HEK293T (cell line): ENCODE measurements around the gene SKIC8.

Experiments used
- ARNT ChIP-seq: fragments of 450-650 bp; IDR thresholded peaks from 2 replicates; pipeline ENCODE4 v1.6.1; 2017; ENCODE audit warnings: mild to moderate bottlenecking
- BHLHE40 ChIP-seq: fragments of 450-650 bp; IDR thresholded peaks from 2 replicates; pipeline ENCODE4 v1.6.1; 2016; ENCODE audit warnings: mild to moderate bottlenecking, moderate library complexity, borderline replicate concordance
- ELF4 ChIP-seq: fragments of 450-650 bp; IDR thresholded peaks from 2 replicates; pipeline ENCODE4 v1.6.1; 2017; ENCODE audit warnings: antibody characterized with exemption
- FOXA1 ChIP-seq: fragments of 450-650 bp; IDR thresholded peaks from 2 replicates; pipeline ENCODE4 v1.6.1; 2016; ENCODE audit warnings: mild to moderate bottlenecking
- FOXK2 ChIP-seq: fragments of 450-650 bp; IDR thresholded peaks from 2 replicates; pipeline ENCODE4 v1.6.1; 2016; ENCODE audit warnings: mild to moderate bottlenecking
- FOXM1 ChIP-seq: fragments of 450-650 bp; IDR thresholded peaks from 2 replicates; pipeline ENCODE4 v1.6.1; 2017; ENCODE audit warnings: mild to moderate bottlenecking, borderline replicate concordance
- HDGF ChIP-seq: fragments of 450-650 bp; IDR thresholded peaks from 2 replicates; pipeline ENCODE4 v1.6.1; 2017; ENCODE audit warnings: antibody characterized with exemption, borderline replicate concordance
- L3MBTL2 ChIP-seq: fragments of 450-650 bp; conservative IDR thresholded peaks from 2 replicates; pipeline ENCODE4 v1.6.1; 2016; ENCODE audit warnings: mild to moderate bottlenecking
- LEF1 ChIP-seq: fragments of 450-650 bp; IDR thresholded peaks from 2 replicates; pipeline ENCODE4 v1.6.1; 2017; ENCODE audit warnings: mild to moderate bottlenecking, borderline replicate concordance
- NFRKB ChIP-seq: fragments of 450-650 bp; IDR thresholded peaks from 2 replicates; pipeline ENCODE4 v1.6.1; 2016; ENCODE audit warnings: mild to moderate bottlenecking, moderate library complexity
- SP1 ChIP-seq: fragments of 450-650 bp; IDR thresholded peaks from 2 replicates; pipeline ENCODE4 v1.6.1; 2017
- SUZ12 ChIP-seq: fragments of 450-650 bp; IDR thresholded peaks from 2 replicates; pipeline ENCODE4 v1.6.1; 2016; ENCODE audit warnings: mild to moderate bottlenecking
- TARDBP ChIP-seq: fragments of 450-650 bp; IDR thresholded peaks from 2 replicates; pipeline ENCODE4 v1.6.1; 2016

DNA sequence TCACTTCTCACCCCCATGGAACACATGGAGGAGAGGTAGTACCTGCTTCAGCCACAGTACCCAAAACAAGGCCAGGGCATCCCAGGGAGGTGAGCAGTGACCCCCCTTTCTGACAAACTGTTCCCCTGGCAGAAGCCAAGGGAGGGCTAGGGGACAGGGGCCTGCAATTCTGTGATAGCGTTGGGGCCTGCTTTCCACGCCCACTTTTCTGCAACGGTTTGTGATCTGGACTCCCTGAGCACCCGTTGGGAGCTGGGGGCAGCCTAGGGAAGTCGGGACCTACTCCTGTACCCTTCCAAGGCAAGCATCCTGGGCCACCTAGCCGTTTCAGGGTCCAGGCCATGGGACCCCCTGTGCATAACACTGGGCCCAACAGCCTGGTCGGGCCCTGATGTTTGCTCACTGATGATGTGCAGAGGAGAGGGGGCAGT is 36.0 kb downstream of the SKIC8 start:
- no peak for TF ChIP-seq FOXK2
- TF ChIP-seq TARDBP = no peak
- no peak for TF ChIP-seq SP1
- no peak for TF ChIP-seq HDGF
- TF ChIP-seq FOXA1 = no peak
- TF ChIP-seq SUZ12 = no peak
- no peak for TF ChIP-seq FOXM1
- TF ChIP-seq ELF4 = no peak
- TF ChIP-seq ARNT = no peak
- TF ChIP-seq LEF1 = no peak
- no peak for TF ChIP-seq BHLHE40
- no peak for TF ChIP-seq NFRKB
- no peak for TF ChIP-seq L3MBTL2
